ENCODE measurements around the gene DOK7. TPM values are rescaled to one million over a fixed set of nuclear protein-coding genes. Genes with fewer than 3 reads are reported as not detected.
A peak's percentile ranks its signal among the peaks of the same experiment; 100 is the strongest.

DOK7 gene, protein sequence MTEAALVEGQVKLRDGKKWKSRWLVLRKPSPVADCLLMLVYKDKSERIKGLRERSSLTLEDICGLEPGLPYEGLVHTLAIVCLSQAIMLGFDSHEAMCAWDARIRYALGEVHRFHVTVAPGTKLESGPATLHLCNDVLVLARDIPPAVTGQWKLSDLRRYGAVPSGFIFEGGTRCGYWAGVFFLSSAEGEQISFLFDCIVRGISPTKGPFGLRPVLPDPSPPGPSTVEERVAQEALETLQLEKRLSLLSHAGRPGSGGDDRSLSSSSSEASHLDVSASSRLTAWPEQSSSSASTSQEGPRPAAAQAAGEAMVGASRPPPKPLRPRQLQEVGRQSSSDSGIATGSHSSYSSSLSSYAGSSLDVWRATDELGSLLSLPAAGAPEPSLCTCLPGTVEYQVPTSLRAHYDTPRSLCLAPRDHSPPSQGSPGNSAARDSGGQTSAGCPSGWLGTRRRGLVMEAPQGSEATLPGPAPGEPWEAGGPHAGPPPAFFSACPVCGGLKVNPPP
- 2.8 TPM in 1 of 2 replicates, not detected in the other for total RNA-seq (2014; rRNA removed; shearing (Covaris generic))

DNA sequence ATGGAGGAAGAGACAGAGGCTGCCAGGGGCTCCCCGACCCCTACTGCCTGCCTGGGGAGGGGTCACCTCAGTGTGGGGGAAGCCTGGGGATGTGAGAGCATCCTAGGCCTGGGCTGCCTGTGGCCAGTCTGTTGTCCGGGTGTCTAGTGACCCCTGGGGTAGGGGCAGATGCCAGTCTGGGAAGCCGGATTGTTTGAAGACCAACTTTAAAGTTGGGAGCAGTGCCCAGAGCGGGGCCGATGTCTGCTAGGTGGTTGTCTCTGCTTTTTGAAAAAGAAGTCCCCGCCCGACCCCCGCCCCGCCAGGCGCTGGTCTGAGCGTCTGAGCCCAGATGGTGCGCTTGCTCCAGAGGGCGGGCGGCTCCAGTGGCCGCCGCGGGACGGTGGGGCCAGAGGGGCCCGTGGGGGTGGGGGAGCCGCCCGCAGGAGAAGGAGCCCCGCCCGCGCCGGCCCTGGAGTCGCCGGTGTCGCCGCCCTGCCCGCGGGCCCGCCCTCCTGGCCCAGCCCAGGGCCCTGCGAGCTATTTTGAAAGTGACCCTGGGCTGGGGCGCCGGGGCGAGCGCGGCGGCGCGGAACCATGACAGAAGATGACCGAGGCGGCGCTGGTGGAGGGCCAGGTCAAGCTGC lies at the start of gene DOK7:
Gene DOK7 (plus strand): TSS at position 517 of the 626 bp plus-strand sequence. CDS start 70 bp downstream, at position 587.
- DNase-seq (ENCODE audit: low spot score), result no peak
- in situ Hi-C loops (cut with HindIII; ENCODE audit: low sequenced_read_pairs), result no loop called here

DNA sequence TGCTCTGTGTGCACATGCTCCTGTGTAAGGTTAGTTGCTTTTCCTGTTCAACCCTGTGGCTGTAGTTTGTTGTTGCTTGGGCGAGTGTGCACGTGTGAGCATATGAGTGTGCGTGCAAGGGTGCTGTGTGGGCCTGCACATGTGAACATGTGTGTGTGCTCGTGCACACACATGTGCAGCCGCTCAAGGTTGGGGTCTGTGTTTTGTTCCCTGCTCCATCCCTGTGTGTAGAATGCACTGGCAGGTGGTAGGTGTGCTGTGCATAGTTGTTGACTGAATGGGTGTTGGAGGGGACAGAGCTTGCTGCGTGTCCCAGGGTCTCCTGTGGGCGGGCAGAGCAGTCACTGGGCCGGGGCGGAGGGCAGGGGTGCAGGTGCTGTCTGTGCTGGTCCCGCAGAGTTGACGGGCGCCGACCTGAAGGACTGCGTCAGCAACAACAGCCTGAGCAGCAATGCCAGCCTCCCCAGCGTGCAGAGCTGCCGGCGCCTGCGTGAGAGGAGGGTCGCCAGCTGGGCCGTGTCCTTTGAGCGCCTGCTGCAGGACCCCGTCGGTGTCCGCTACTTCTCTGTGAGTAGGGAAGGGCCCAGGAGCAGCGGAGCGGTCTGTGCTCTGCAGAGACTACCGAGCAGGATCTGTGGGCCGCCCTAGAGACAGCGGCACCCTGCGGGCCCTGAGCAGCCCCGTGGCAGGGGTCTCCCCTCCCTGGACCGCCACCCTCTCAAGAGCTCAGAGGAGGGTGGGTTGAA lies 49.3 kb upstream of the DOK7 start:
- in situ Hi-C loops (cut with HindIII; ENCODE audit: low sequenced_read_pairs), result no loop called here
- no peak for DNase-seq (ENCODE audit: low spot score)

DNA sequence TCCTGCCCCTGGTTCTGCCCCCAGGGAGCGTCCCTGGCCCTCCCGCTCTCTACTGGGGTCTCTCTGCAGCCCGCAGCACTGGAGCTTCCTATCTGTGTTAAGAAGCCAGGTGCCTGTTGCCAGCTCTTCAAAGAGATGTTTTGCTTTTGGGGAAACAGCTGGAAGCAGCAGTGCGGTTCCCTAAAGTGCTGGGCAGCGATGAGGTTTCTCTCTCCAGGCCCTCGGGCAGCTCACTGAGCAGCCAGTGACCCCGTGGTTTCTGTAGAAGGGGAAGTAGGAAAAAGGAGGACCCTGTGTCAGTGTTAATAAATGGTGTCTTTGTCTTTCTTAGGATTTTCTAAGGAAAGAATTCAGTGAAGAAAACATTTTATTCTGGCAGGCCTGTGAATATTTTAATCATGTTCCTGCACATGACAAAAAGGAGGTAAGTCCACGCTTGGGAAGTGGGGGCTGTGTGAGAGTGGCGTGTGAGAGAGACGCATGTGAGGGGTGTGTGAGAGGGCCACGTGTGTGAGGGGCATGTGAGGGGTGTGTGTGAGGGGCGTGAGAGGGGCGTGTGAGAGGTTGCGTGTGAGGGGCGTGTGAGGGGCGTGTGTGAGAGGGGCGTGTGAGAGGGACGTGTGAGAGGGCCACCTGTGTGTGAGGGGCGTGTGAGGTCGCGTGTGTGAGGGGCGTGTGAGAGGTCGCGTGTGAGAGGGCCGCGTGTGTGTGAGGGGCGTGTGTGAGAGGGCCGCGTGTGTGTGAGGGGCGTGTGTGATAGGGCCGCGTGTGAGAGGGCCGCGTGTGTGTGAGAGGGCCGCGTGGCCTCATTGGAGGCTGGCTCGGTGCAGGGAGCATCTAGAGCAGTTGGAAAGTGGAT lies 48.5 kb upstream of the DOK7 start:
- in situ Hi-C loops (cut with HindIII; ENCODE audit: low sequenced_read_pairs), result no loop called here

DNA sequence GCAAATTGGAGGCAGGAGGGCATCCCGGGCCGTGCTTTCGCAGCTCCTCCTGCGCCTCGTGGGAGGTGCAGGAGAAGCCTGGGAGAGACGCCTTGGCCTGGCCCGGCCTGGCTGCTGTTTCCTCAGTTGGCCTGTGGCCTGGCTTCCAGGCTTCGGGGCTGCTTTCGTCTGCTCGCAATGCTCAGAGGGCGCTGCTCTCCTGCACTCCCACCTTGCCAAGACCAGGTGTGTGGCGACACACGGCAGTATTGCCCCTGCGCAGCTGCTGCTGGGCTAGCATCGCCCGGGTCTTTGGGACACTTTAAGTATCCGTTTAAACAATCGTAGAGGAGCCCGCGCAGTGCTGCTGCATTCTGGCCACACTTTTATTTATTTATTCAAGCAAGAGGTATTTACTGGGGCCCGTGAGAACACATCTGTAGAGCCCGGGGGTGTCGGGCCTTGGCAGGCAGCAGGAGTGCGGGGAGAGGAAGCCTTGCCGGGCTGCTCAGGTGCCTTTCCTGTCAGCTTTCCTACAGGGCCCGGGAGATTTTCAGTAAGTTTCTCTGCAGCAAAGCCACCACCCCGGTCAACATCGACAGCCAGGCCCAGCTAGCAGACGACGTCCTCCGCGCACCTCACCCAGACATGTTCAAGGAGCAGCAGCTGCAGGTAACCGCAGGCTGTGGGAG lies 47.5 kb upstream of the DOK7 start:
- in situ Hi-C loops (cut with HindIII; ENCODE audit: low sequenced_read_pairs), result no loop called here
- no peak for DNase-seq (ENCODE audit: low spot score)

More for the DNA sequence above, 48.5 kb upstream of the DOK7 start:
- DNase-seq (ENCODE audit: low spot score), result no peak

DNA sequence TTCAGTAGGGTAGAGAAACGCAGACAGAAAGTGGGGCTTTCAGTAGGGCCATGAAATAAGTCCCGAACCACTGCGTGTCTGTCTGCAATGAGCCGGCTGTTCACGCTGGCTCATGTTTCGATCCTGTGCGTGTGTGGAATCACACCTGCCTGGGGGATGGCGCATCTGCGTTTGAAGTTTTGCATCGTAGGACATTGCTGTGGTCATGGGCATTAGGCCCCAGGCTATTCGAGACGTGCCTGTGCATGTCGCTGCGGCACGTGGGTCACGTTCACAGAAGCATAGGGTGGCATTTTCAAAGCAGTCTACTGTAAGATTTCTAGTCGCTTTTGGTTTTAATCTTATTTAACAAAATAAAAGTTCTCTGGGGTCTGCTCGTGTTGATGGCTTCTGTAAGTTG lies 46.8 kb upstream of the DOK7 start:
- in situ Hi-C loops (cut with HindIII; ENCODE audit: low sequenced_read_pairs), result no loop called here
- no peak for DNase-seq (ENCODE audit: low spot score)

DNA sequence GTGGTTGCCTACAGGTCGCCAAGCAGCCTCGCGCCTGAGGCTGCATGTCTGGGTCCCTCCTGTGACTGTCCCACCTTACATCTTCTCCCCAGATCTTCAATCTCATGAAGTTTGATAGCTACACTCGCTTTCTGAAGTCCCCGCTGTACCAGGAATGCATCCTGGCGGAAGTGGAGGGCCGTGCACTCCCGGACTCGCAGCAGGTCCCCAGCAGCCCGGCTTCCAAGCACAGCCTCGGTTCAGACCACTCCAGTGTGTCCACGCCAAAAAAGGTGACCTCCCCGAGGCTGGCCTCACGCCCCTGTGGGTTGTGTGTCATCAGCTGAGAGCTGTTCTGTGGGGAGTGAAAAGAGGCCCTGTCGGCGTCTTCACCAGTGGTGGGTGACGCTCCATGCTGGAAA lies 46.3 kb upstream of the DOK7 start:
- in situ Hi-C loops (cut with HindIII; ENCODE audit: low sequenced_read_pairs), result no loop called here
- DNase-seq (ENCODE audit: low spot score), result no peak

DNA sequence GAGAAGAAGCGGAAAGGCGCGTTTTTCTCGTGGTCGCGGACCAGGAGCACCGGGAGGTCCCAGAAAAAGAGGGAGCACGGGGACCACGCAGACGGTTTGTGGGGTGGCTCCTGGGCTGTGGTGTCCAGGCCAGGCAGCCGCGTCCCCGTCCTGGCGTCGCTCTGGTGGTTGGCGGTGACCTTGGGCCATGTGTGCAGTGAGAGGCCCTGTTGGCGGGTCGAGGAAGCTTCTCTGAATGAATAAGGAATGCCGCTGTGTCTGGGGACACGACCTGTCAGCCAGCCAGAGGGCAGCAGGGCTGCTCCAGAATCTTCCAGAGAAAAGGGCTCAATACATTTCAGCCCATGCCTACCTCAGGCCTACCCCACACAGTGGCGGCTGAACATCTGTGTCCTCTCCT lies 45.7 kb upstream of the DOK7 start:
- in situ Hi-C loops (cut with HindIII; ENCODE audit: low sequenced_read_pairs), result no loop called here
- DNase-seq (ENCODE audit: low spot score), result no peak

DNA sequence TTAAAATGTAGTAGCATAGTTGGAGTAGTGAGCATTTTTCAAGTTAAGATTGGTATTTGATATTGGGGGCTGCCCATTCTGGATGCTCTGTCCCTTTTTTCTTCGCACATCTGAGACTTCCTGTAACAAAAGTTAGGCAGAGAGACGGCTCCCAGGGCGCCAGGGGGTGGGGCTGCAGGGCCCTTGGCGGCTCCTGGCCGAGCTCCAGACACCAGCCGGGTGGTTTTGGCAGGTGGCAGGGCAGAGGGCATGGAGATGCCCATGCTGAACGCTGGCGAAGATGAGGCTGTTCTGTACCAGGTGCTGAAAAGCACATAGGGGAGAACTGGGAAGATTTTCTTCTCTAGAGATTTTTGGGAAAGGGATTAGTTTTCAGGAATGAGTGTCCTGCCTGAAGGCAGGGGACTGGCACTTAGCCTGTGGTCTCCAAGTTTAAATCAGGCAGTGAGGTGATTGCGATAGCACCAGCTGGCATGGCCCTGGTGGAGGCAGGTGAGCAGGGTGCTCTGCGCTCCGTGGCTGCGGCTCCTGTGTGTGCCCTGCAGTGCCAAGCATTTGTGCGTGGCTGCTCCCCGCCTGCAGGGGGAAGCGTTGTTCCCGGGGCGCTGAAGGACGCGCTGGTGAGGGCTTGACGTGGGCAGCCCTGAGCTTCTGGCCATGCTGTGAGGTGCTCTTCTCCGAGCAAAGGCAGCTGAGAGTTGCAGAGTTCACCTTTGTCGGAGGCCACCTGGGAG lies 44.9 kb upstream of the DOK7 start:
- DNase-seq (ENCODE audit: low spot score), result no peak
- in situ Hi-C loops (cut with HindIII; ENCODE audit: low sequenced_read_pairs), result no loop called here

DNA sequence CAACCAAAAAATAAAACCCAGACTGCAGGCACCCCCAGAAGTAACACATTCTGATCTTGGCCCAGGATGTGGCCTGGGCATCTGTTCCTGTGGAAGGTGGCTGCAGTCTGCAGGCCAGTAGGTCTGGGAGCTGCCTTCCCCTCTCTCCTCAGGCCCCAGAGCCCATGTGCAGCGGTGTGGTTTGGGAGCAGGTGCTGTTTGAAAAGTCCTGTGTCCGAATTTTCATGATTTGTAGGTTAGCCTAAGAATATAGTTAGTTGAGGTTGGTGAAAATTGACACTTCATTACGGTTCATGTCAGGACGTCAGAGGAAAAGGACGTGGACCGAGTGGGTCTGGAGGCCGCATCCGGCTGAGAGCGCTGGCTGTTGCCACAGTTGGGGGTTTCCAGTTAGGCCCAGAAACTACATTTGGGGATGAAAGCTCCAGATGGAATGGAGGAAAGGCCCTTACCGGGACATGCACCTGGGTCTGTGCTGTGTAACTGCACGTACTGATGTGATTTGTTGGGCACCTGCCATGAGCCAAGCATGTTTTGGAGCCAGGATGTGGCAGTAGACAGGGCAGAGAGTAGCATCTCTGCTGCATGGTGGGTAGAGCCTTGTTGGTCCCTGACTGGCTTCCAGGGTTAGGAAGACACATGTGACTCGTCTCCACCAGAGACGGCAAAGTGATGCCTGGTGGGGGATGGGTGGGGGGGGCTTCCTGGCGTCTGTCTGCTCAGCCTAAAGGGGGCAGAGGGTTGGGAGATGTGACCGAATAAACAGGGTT lies 43.1 kb upstream of the DOK7 start:
- peak; percentile 35 for DNase-seq (ENCODE audit: low spot score)
- in situ Hi-C loops (cut with HindIII; ENCODE audit: low sequenced_read_pairs), result no loop called here

DNA sequence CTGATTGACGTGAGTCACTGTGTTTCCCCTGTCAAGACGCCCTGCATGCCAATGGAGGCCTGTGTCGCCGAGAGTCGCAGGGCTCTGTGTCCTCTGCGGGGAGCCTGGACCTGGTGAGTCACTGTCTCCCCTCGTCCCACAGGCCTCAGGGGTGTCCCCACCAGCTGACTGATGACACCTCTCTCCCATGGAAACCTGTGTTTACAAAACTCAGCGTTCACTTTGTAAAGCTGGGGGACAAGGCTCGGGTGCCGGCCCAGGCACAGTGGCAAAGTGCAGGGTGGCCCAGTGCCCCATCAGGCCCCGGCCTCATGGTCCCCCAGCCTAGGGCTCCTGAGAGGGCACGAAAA lies 42.5 kb upstream of the DOK7 start:
- no peak for DNase-seq (ENCODE audit: low spot score)
- in situ Hi-C loops (cut with HindIII; ENCODE audit: low sequenced_read_pairs), result no loop called here

DNA sequence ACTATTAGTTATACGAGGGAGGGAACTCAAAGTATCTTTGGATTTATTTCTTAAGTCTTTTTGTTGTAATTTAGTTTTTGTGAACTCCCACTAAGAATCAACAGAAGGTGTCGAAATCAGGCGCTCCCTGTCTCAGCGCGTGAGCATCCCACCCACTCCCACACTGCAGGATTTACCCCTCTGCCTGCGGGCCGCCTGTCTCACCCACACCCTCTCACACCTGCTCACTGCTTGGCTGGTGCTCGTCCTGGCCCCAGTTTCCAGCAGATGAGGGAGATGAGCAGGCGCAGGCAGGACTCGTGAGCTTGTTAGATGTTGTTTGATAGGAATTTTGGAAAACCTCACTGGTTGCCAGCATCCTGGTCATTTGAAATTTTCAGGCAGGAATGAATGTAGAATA lies 42.1 kb upstream of the DOK7 start:
- in situ Hi-C loops (cut with HindIII; ENCODE audit: low sequenced_read_pairs), result no loop called here
- DNase-seq (ENCODE audit: low spot score), result no peak

DNA sequence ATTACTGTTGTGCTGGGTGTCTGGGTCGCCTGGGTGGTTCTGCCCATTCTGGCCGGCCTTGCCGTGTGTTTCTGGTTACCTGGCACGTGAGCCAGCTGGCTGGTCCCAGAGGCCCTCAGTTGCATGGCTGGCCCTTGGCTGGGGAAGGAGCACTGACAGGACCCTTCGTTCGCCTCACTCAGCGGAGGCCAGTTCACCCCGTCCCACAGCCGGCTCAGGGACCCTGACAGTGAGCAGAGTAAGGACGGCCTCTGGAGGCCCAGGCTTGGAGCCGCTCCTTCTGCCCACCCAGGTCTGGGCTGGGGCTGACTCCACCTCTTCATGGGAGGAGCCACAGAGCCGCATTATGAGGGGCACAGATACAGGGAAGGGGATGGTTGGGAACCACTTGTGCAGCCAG lies 41.6 kb upstream of the DOK7 start:
- DNase-seq (ENCODE audit: low spot score), result no peak
- in situ Hi-C loops (cut with HindIII; ENCODE audit: low sequenced_read_pairs), result no loop called here

DNA sequence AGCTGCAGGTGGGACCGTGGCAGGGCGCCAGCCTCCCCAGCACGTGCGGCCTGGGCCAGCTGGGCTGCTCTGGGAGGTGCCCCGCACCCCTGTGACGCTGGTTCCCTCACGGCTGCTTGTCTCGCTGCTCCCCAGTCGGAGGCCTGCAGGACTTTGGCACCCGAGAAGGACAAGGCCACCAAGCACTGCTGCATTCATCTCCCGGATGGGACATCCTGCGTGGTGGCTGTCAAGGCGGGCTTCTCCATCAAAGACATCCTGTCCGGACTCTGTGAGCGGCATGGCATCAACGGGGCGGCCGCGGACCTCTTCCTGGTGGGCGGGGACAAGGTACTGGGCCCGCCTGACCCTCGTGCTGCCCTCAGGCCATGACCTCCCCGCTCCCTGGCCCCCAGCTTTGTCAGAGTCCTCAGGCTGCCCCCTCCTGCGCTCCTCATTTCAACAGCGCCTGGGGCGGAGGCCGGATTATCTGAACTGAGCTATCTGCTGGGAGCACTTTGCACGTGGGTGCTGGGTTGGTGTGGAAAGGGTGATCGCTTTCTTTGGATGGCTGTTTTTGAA lies 40.8 kb upstream of the DOK7 start:
- no peak for DNase-seq (ENCODE audit: low spot score)
- in situ Hi-C loops (cut with HindIII; ENCODE audit: low sequenced_read_pairs), result no loop called here

DNA sequence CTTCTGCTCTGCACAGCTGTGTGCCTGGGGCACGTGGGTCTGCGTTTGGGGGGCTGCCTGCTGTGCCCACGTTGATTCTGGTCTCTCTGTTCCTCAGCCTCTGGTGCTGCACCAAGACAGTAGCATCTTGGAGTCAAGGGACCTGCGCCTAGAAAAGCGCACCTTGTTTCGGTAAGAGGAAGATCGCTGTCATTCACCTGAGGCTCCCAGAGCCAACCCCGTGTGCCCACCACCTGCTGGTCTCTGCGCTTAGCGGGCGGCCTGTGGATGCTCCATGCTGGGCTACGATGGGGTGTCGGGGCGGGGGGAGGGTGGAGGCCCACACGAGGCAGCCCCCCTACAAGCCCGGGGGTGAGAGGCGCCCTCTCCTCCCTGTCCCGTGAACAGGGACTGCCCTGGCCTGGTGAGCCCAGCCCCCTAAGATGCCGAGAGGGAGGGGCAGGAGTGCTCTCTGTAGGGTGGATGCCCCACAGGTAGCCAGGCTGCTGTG lies 40.3 kb upstream of the DOK7 start:
- no peak for DNase-seq (ENCODE audit: low spot score)
- in situ Hi-C loops (cut with HindIII; ENCODE audit: low sequenced_read_pairs), result no loop called here

DNA sequence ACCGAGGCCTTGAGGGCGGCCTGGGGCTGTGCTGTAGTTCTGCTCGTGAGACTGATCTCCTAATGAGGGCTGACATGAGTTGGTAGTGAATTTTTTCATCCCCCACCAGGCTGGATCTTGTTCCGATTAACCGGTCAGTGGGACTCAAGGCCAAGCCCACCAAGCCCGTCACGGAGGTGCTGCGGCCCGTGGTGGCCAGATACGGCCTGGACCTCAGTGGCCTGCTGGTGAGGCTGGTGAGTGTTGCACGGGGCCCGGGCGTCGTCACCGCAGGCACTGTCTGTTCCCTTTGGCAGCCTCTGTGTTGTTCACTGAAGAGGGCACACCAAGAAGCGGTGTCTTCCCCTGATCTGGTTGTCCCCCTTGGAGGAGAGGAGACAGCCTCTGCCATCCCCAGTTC lies 39.7 kb upstream of the DOK7 start:
- DNase-seq (ENCODE audit: low spot score), result no peak
- in situ Hi-C loops (cut with HindIII; ENCODE audit: low sequenced_read_pairs), result no loop called here

DNA sequence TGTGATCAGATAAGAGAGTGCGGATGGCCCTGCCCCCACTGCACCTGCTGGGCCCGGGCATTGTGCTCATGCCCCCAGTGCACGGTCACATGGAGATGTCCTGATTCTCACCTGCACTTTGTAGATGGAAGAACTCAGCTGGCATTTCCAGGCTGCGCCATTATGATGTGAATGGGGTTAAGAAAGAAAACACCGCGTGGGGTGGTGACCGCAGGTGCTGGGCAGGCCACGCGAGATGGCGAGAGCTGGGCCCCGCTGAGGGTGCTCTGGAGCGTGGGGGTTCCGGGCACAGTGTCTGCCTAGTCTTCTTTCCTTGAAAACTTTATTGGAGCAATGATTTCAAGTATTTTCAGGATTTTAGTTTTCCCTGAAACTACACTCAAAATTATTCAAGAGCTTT lies 39.2 kb upstream of the DOK7 start:
- no peak for DNase-seq (ENCODE audit: low spot score)
- in situ Hi-C loops (cut with HindIII; ENCODE audit: low sequenced_read_pairs), result no loop called here

DNA sequence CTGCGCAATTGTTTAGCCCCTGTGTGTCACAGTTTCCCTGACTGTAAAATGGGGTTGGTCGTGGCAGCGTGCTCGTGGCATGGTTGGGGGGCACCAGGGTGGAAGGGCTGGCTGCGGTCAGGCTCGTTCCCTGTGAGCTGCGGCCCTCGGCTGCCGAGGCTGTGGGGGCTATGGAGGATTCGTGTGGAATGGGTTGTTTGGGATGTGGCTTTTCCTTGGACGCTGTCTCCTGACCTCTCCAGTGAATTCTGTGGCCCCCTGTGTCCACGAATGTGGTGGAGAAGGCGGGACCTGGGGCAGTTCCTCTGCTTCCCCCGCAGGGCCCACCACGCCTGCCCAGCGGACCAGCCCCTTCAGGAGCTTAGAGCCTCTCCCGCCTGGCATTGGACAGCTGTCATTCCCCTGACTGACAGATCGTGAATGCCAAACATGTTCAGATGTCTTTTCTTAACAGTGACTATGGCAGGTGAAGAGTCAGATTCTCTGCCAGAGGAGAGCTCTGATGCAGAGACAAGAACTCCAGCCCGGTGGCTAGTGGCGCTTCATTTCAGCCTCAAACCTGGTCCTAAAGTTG lies 38.5 kb upstream of the DOK7 start:
- in situ Hi-C loops (cut with HindIII; ENCODE audit: low sequenced_read_pairs), result no loop called here
- DNase-seq (ENCODE audit: low spot score), result no peak
